Parathyroid adenoma (tissue), 2 donors: ENCODE data around the gene GPC3.

Source experiments
- H2AFZ ChIP-seq: fragments of 300-600 bp; sonication (generic); one replicate; pipeline ENCODE4 v1.7.0; 2017; ENCODE audit warnings: antibody characterized with exemption, mild to moderate bottlenecking
- H3K27ac ChIP-seq: fragments of 300-600 bp; sonication (generic); one replicate; pipeline ENCODE4 v1.7.0; 2017
- H3K27me3 ChIP-seq: fragments of 300-600 bp; sonication (generic); one replicate; pipeline ENCODE4 v1.7.0; 2017; ENCODE audit warnings: low read length; ENCODE audit not compliant: control insufficient read depth, insufficient read depth
- H3K36me3 ChIP-seq: fragments of 300-600 bp; sonication (generic); one replicate; pipeline ENCODE4 v1.7.0; 2017; ENCODE audit warnings: low read length; ENCODE audit not compliant: control insufficient read depth, insufficient read depth
- H3K4me1 ChIP-seq: fragments of 300-600 bp; sonication (generic); one replicate; pipeline ENCODE4 v1.7.0; 2017; ENCODE audit warnings: control low read depth
- H3K4me2 ChIP-seq: fragments of 300-600 bp; sonication (generic); one replicate; pipeline ENCODE4 v1.7.0; 2017; ENCODE audit warnings: low read length
- H3K4me3 ChIP-seq: fragments of 300-600 bp; sonication (generic); one replicate; pipeline ENCODE4 v1.7.0; 2017; ENCODE audit warnings: low read depth, low read length
- H3K79me2 ChIP-seq: fragments of 300-600 bp; sonication (generic); one replicate; pipeline ENCODE4 v1.7.0; 2017; ENCODE audit warnings: control low read depth
- H3K9ac ChIP-seq: fragments of 300-600 bp; sonication (generic); one replicate; pipeline ENCODE4 v1.7.0; 2017; ENCODE audit warnings: mild to moderate bottlenecking
- H3K9me3 ChIP-seq: fragments of 300-600 bp; sonication (generic); one replicate; pipeline ENCODE4 v1.7.0; 2017; ENCODE audit warnings: low read length; ENCODE audit not compliant: control insufficient read depth
- CTCF ChIP-seq: fragments of 300-600 bp; sonication (generic); IDR thresholded peaks from one replicate; pipeline ENCODE4 v1.7.0; 2017; ENCODE audit warnings: antibody characterized with exemption, mild to moderate bottlenecking
- donor health status: primary hyperparathyroidism.

GPC3 gene

GRCh38 chrX:133598601-133599335 lies 386.6 kb downstream of the GPC3 start:
- Histone ChIP-seq H2AFZ (no peak overlapping the region), H3K27ac (no peak overlapping the region), H3K9me3 (no peaks in the 10 kb centered on the region), H3K4me1 (no peaks in the 10 kb centered on the region), H3K79me2 (no peaks in the 10 kb centered on the region), H3K4me3 (no peak overlapping the region), H3K27me3 (no peaks in the 10 kb centered on the region), H3K4me2 (no peak overlapping the region), H3K9ac (no peak overlapping the region), H3K36me3 (no peaks in the 10 kb centered on the region)
- no peak for TF ChIP-seq CTCF

- H3K9ac ChIP-seq = no peak overlapping the region
- H3K27ac ChIP-seq = no peak overlapping the region
- H3K4me1 ChIP-seq = no peaks in the 10 kb centered on the region
- no peak for TF ChIP-seq CTCF
- no peaks in the 10 kb centered on the region for H3K36me3 ChIP-seq
- H3K79me2 ChIP-seq = no peaks in the 10 kb centered on the region
- no peaks in the 10 kb centered on the region for H3K27me3 ChIP-seq
- no peak overlapping the region for H2AFZ ChIP-seq
- H3K4me2 ChIP-seq = no peak overlapping the region
- H3K9me3 ChIP-seq = no peaks in the 10 kb centered on the region
- no peak overlapping the region for H3K4me3 ChIP-seq
These were observed 391.2 kb downstream of the GPC3 start for GRCh38 chrX:133594156-133594555.

GRCh38 chrX:133593531-133593930 lies 391.9 kb downstream of the GPC3 start:
- Histone ChIP-seq H2AFZ (no peak overlapping the region), H3K9me3 (no peaks in the 10 kb centered on the region), H3K79me2 (no peaks in the 10 kb centered on the region), H3K4me3 (no peak overlapping the region), H3K36me3 (no peaks in the 10 kb centered on the region), H3K27ac (no peak overlapping the region), H3K9ac (no peak overlapping the region), H3K4me1 (no peaks in the 10 kb centered on the region), H3K4me2 (no peak overlapping the region), H3K27me3 (no peaks in the 10 kb centered on the region)
- TF ChIP-seq CTCF = no peak

GRCh38 chrX:133590703-133591505 lies 394.5 kb downstream of the GPC3 start:
- Histone ChIP-seq H3K9me3 (no peaks in the 10 kb centered on the region), H3K79me2 (no peaks in the 10 kb centered on the region), H3K27me3 (no peaks in the 10 kb centered on the region), H3K4me2 (no peak overlapping the region), H3K36me3 (no peaks in the 10 kb centered on the region), H3K4me3 (no peak overlapping the region), H3K27ac (no peak overlapping the region), H3K4me1 (no peaks in the 10 kb centered on the region), H3K9ac (no peak overlapping the region), H2AFZ (no peak overlapping the region)
- TF ChIP-seq CTCF = no peak
